HEK293 (cell line): ENCODE data around the gene TMEM88.

ENCODE experiments used
- ATF2 ChIP-seq: fragments of 450-650 bp; formaldehyde crosslinking; IDR thresholded peaks from 2 replicates; pipeline ENCODE4 v1.5.1; 2016; ENCODE audit warnings: missing biosample characterization, missing genetic modification characterization, low read depth
- EGR2 ChIP-seq: fragments of 450-650 bp; formaldehyde crosslinking; IDR thresholded peaks from 2 replicates; pipeline ENCODE4 v1.5.1; 2016; ENCODE audit warnings: low read depth, missing biosample characterization, missing genetic modification characterization
- KLF16 ChIP-seq: fragments of 450-650 bp; formaldehyde crosslinking; IDR thresholded peaks from 2 replicates; pipeline ENCODE4 v1.5.1; 2017; ENCODE audit warnings: missing biosample characterization, missing genetic modification characterization
- MYNN ChIP-seq: fragments of 450-650 bp; formaldehyde crosslinking; IDR thresholded peaks from 2 replicates; pipeline ENCODE4 v1.5.1; 2016; ENCODE audit warnings: missing biosample characterization, missing genetic modification characterization, borderline replicate concordance
- ZFP3 ChIP-seq: fragments of 450-650 bp; formaldehyde crosslinking; IDR thresholded peaks from 2 replicates; pipeline ENCODE4 v1.5.1; 2016; ENCODE audit warnings: low read depth, missing biosample characterization, missing genetic modification characterization
- ZIC2 ChIP-seq: fragments of 450-650 bp; formaldehyde crosslinking; IDR thresholded peaks from 2 replicates; pipeline ENCODE4 v1.5.1; 2016; ENCODE audit warnings: missing biosample characterization, missing genetic modification characterization
- ZNF132 ChIP-seq: fragments of 450-650 bp; formaldehyde crosslinking; IDR thresholded peaks from 2 replicates; pipeline ENCODE4 v1.5.1; 2017; ENCODE audit warnings: missing biosample characterization, missing genetic modification characterization, borderline replicate concordance
- ZNF155 ChIP-seq: fragments of 450-650 bp; formaldehyde crosslinking; IDR thresholded peaks from 2 replicates; pipeline ENCODE4 v1.5.1; 2016; ENCODE audit warnings: missing biosample characterization, missing genetic modification characterization
- ZNF202 ChIP-seq: fragments of 450-650 bp; formaldehyde crosslinking; IDR thresholded peaks from 2 replicates; pipeline ENCODE4 v1.5.1; 2016; ENCODE audit warnings: missing biosample characterization, missing genetic modification characterization, borderline replicate concordance
- ZNF221 ChIP-seq: fragments of 450-650 bp; formaldehyde crosslinking; IDR thresholded peaks from 2 replicates; pipeline ENCODE4 v1.5.1; 2017; ENCODE audit warnings: missing biosample characterization, missing genetic modification characterization, borderline replicate concordance
- ZNF350 ChIP-seq: fragments of 450-650 bp; formaldehyde crosslinking; IDR thresholded peaks from 2 replicates; pipeline ENCODE4 v1.5.0; 2017; ENCODE audit warnings: missing biosample characterization, mild to moderate bottlenecking, missing genetic modification characterization
- ZNF561 ChIP-seq: fragments of 450-650 bp; IDR thresholded peaks from 2 replicates; pipeline ENCODE4 v1.5.1; 2018; ENCODE audit warnings: missing biosample characterization, missing genetic modification characterization, borderline replicate concordance
- ZNF600 ChIP-seq: fragments of 450-650 bp; formaldehyde crosslinking; IDR thresholded peaks from 2 replicates; pipeline ENCODE4 v1.5.1; 2016; ENCODE audit warnings: missing biosample characterization, missing genetic modification characterization
- ZNF664 ChIP-seq: fragments of 450-650 bp; formaldehyde crosslinking; IDR thresholded peaks from 2 replicates; pipeline ENCODE4 v1.5.1; 2016; ENCODE audit warnings: missing biosample characterization, missing genetic modification characterization
- ZSCAN18 ChIP-seq: fragments of 450-650 bp; formaldehyde crosslinking; IDR thresholded peaks from 2 replicates; pipeline ENCODE4 v1.5.1; 2016; ENCODE audit warnings: missing biosample characterization, missing genetic modification characterization
- TF ChIP-seq, protein P1 (sequence below): fragments of 450-650 bp; IDR thresholded peaks from 2 replicates; pipeline ENCODE4 v1.5.1; 2018; ENCODE audit warnings: missing biosample characterization, missing genetic modification characterization
- TF ChIP-seq, protein P2 (sequence below): fragments of 450-650 bp; formaldehyde crosslinking; conservative IDR thresholded peaks from 2 replicates; pipeline ENCODE4 v1.5.1; 2016; ENCODE audit warnings: low read depth, missing biosample characterization, missing genetic modification characterization
- TF ChIP-seq, protein P3 (sequence below): fragments of 450-650 bp; formaldehyde crosslinking; IDR thresholded peaks from 2 replicates; pipeline ENCODE4 v1.5.1; 2016; ENCODE audit warnings: missing biosample characterization, missing genetic modification characterization
- TF ChIP-seq, protein P4 (sequence below): fragments of 450-650 bp; formaldehyde crosslinking; IDR thresholded peaks from 2 replicates; pipeline ENCODE4 v1.5.1; 2016; ENCODE audit warnings: missing biosample characterization, missing genetic modification characterization
- TF ChIP-seq, protein P5 (sequence below): fragments of 450-650 bp; formaldehyde crosslinking; IDR thresholded peaks from 2 replicates; pipeline ENCODE4 v1.5.0; 2017; ENCODE audit warnings: missing biosample characterization, missing genetic modification characterization, borderline replicate concordance

TMEM88 gene

GRCh38 chr17:7844292-7845154 is 10.3 kb upstream of the TMEM88 start (continued):
- TF ChIP-seq ZFP3 (tag by site-specific recombination) (no peak), EGR2 (tag by site-specific recombination) (no peak), ZNF155 (tag by site-specific recombination) (no peak), ZNF561 (tag by site-specific recombination) (0 out of 2 replicates have a peak, but pooled peaks have one; percentile 24), MYNN (tag by site-specific recombination) (no peak), ZNF221 (tag by site-specific recombination) (no peak), ZNF600 (tag by site-specific recombination) (peak; percentile 44), ZNF202 (tag by site-specific recombination) (no peak), ZNF664 (tag by site-specific recombination) (no peak), ZNF132 (tag by site-specific recombination) (no peak), KLF16 (tag by site-specific recombination) (no peak), ZSCAN18 (tag by site-specific recombination) (no peak), ZIC2 (tag by site-specific recombination) (no peak), ZNF350 (tag by site-specific recombination) (no peak), ATF2 (tag by site-specific recombination) (no peak)
- TF ChIP-seq, protein P1, sequence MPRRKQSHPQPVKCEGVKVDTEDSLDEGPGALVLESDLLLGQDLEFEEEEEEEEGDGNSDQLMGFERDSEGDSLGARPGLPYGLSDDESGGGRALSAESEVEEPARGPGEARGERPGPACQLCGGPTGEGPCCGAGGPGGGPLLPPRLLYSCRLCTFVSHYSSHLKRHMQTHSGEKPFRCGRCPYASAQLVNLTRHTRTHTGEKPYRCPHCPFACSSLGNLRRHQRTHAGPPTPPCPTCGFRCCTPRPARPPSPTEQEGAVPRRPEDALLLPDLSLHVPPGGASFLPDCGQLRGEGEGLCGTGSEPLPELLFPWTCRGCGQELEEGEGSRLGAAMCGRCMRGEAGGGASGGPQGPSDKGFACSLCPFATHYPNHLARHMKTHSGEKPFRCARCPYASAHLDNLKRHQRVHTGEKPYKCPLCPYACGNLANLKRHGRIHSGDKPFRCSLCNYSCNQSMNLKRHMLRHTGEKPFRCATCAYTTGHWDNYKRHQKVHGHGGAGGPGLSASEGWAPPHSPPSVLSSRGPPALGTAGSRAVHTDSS (tag by site-specific recombination), result no peak
- TF ChIP-seq, protein P2, sequence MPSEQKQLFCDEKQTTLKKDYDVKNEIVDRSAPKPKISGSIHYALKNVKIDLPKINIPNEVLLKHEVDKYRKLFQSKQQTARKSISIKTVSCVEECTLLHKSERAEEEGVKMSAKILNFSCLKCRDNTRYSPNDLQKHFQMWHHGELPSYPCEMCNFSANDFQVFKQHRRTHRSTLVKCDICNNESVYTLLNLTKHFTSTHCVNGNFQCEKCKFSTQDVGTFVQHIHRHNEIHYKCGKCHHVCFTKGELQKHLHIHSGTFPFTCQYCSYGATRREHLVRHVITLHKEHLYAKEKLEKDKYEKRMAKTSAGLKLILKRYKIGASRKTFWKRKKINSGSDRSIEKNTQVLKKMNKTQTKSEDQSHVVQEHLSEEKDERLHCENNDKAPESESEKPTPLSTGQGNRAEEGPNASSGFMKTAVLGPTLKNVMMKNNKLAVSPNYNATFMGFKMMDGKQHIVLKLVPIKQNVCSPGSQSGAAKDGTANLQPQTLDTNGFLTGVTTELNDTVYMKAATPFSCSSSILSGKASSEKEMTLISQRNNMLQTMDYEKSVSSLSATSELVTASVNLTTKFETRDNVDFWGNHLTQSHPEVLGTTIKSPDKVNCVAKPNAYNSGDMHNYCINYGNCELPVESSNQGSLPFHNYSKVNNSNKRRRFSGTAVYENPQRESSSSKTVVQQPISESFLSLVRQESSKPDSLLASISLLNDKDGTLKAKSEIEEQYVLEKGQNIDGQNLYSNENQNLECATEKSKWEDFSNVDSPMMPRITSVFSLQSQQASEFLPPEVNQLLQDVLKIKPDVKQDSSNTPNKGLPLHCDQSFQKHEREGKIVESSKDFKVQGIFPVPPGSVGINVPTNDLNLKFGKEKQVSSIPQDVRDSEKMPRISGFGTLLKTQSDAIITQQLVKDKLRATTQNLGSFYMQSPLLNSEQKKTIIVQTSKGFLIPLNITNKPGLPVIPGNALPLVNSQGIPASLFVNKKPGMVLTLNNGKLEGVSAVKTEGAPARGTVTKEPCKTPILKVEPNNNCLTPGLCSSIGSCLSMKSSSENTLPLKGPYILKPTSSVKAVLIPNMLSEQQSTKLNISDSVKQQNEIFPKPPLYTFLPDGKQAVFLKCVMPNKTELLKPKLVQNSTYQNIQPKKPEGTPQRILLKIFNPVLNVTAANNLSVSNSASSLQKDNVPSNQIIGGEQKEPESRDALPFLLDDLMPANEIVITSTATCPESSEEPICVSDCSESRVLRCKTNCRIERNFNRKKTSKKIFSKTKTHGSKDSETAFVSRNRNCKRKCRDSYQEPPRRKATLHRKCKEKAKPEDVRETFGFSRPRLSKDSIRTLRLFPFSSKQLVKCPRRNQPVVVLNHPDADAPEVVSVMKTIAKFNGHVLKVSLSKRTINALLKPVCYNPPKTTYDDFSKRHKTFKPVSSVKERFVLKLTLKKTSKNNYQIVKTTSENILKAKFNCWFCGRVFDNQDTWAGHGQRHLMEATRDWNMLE (tag by site-specific recombination), result no peak
- TF ChIP-seq, protein P3, sequence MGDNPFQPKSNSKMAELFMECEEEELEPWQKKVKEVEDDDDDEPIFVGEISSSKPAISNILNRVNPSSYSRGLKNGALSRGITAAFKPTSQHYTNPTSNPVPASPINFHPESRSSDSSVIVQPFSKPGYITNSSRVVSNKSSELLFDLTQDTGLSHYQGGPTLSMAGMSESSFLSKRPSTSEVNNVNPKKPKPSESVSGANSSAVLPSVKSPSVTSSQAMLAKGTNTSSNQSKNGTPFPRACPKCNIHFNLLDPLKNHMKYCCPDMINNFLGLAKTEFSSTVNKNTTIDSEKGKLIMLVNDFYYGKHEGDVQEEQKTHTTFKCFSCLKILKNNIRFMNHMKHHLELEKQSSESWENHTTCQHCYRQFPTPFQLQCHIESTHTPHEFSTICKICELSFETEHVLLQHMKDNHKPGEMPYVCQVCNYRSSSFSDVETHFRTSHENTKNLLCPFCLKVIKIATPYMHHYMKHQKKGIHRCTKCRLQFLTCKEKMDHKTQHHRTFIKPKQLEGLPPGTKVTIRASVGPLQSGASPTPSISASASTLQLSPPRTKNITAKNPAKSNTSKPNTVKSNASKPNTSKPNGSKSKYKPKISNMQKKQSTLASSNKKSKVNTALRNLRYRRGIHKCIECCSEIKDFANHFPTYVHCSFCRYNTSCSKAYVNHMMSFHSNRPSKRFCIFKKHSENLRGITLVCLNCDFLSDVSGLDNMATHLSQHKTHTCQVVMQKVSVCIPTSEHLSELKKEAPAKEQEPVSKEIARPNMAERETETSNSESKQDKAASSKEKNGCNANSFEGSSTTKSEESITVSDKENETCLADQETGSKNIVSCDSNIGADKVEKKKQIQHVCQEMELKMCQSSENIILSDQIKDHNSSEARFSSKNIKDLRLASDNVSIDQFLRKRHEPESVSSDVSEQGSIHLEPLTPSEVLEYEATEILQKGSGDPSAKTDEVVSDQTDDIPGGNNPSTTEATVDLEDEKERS, result no peak
- TF ChIP-seq, protein P4, sequence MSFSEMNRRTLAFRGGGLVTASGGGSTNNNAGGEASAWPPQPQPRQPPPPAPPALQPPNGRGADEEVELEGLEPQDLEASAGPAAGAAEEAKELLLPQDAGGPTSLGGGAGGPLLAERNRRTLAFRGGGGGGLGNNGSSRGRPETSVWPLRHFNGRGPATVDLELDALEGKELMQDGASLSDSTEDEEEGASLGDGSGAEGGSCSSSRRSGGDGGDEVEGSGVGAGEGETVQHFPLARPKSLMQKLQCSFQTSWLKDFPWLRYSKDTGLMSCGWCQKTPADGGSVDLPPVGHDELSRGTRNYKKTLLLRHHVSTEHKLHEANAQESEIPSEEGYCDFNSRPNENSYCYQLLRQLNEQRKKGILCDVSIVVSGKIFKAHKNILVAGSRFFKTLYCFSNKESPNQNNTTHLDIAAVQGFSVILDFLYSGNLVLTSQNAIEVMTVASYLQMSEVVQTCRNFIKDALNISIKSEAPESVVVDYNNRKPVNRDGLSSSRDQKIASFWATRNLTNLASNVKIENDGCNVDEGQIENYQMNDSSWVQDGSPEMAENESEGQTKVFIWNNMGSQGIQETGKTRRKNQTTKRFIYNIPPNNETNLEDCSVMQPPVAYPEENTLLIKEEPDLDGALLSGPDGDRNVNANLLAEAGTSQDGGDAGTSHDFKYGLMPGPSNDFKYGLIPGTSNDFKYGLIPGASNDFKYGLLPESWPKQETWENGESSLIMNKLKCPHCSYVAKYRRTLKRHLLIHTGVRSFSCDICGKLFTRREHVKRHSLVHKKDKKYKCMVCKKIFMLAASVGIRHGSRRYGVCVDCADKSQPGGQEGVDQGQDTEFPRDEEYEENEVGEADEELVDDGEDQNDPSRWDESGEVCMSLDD, result peak; percentile 94
- TF ChIP-seq, protein P5, sequence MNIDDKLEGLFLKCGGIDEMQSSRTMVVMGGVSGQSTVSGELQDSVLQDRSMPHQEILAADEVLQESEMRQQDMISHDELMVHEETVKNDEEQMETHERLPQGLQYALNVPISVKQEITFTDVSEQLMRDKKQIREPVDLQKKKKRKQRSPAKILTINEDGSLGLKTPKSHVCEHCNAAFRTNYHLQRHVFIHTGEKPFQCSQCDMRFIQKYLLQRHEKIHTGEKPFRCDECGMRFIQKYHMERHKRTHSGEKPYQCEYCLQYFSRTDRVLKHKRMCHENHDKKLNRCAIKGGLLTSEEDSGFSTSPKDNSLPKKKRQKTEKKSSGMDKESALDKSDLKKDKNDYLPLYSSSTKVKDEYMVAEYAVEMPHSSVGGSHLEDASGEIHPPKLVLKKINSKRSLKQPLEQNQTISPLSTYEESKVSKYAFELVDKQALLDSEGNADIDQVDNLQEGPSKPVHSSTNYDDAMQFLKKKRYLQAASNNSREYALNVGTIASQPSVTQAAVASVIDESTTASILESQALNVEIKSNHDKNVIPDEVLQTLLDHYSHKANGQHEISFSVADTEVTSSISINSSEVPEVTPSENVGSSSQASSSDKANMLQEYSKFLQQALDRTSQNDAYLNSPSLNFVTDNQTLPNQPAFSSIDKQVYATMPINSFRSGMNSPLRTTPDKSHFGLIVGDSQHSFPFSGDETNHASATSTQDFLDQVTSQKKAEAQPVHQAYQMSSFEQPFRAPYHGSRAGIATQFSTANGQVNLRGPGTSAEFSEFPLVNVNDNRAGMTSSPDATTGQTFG (tag by site-specific recombination), result no peak
